ENCODE data around the gene HLA-DQB1.
A peak's percentile ranks its signal among the peaks of the same experiment; 100 is the strongest.
"Not testable (repeated sequence)": the region's sequence is repeated elsewhere in the genome, so short reads cannot be mapped to it uniquely, and the experiment has no call there.

HLA-DQB1 gene

GRCh38 chr6:32662099-32662498, 4.4 kb downstream of the HLA-DQB1 start:
- DNase-seq = no peak

- no peak for DNase-seq
These were observed 6.4 kb downstream of the HLA-DQB1 start for GRCh38 chr6:32659856-32660595.

GRCh38 chr6:32658268-32658897, 8.1 kb downstream of the HLA-DQB1 start:
- DNase-seq = peak; percentile 82 to 85

GRCh38 chr6:32657819-32658218, 8.6 kb downstream of the HLA-DQB1 start:
- DNase-seq = not testable (repeated sequence)

- not testable (repeated sequence) for DNase-seq
These were observed 9.1 kb downstream of the HLA-DQB1 start for GRCh38 chr6:32657329-32657728.

- peak in 1 of 2 donors; percentile 62 for DNase-seq
These were observed 11.2 kb downstream of the HLA-DQB1 start for GRCh38 chr6:32655203-32655710.

GRCh38 chr6:32645047-32645703, 21.3 kb downstream of the HLA-DQB1 start:
- DNase-seq = no peak

GRCh38 chr6:32643904-32644303, 22.6 kb downstream of the HLA-DQB1 start:
- no peak for DNase-seq

GRCh38 chr6:32642720-32643106, 23.7 kb downstream of the HLA-DQB1 start:
- peak in 1 of 2 donors; percentile 39 for DNase-seq

- DNase-seq = peak; percentile 71 to 92
These were observed 24.4 kb downstream of the HLA-DQB1 start for GRCh38 chr6:32641785-32642719.

- no peak for DNase-seq
These were observed 25.3 kb downstream of the HLA-DQB1 start for GRCh38 chr6:32641122-32641521.

GRCh38 chr6:32639440-32640394, 26.7 kb downstream of the HLA-DQB1 start:
- no peak for DNase-seq

- DNase-seq = peak in 1 of 2 donors; percentile 34
These were observed 27.8 kb downstream of the HLA-DQB1 start for GRCh38 chr6:32638532-32639219.

GRCh38 chr6:32637883-32638282, 28.6 kb downstream of the HLA-DQB1 start:
- DNase-seq = no peak

GRCh38 chr6:32637219-32637880, 29.1 kb downstream of the HLA-DQB1 start, which contains the start of gene HLA-DQA1:
Gene HLA-DQA1 (plus strand): TSS chr6:32637406. CDS start chr6:32637459, 53 bp downstream.
- peak; percentile 91 to 96 for DNase-seq

GRCh38 chr6:32635526-32636123, 30.8 kb downstream of the HLA-DQB1 start:
- DNase-seq = no peak

GRCh38 chr6:32629793-32630192, 36.7 kb downstream of the HLA-DQB1 start:
- not testable (repeated sequence) for DNase-seq

GRCh38 chr6:32627831-32628230, 38.6 kb downstream of the HLA-DQB1 start:
- peak; percentile 82 to 92 for DNase-seq

- peak in 1 of 2 donors; percentile 31 for DNase-seq
These were observed 39.2 kb downstream of the HLA-DQB1 start for GRCh38 chr6:32627249-32627648.

Data from inflammatory macrophage (primary cell).